Endometrial microvascular endothelial cells (primary cell): ENCODE results near the gene MEGF6. TPM values are rescaled to one million over a fixed set of nuclear protein-coding genes. Genes with fewer than 3 reads are reported as not detected.

Experiments
- in situ Hi-C: cut with HindIII; loops from 2 replicates; pipeline ENCODE4 v1.10.0; 2017; ENCODE audit warnings: low sequenced_read_pairs, low pct_unique_long_range_greater_than_20kb; ENCODE audit errors: inconsistent ontology term
- total RNA-seq: library from RNA; depleted of rRNA; stranded (reverse); fragments of >200 nt; gene quantifications from one replicate; pipeline ENCODE4 v1.2.3, GENCODE V29; 2015; ENCODE audit errors: inconsistent ontology term

Gene MEGF6
- total RNA-seq, 1 donor from 2014 or later = 2.0 TPM

DNA sequence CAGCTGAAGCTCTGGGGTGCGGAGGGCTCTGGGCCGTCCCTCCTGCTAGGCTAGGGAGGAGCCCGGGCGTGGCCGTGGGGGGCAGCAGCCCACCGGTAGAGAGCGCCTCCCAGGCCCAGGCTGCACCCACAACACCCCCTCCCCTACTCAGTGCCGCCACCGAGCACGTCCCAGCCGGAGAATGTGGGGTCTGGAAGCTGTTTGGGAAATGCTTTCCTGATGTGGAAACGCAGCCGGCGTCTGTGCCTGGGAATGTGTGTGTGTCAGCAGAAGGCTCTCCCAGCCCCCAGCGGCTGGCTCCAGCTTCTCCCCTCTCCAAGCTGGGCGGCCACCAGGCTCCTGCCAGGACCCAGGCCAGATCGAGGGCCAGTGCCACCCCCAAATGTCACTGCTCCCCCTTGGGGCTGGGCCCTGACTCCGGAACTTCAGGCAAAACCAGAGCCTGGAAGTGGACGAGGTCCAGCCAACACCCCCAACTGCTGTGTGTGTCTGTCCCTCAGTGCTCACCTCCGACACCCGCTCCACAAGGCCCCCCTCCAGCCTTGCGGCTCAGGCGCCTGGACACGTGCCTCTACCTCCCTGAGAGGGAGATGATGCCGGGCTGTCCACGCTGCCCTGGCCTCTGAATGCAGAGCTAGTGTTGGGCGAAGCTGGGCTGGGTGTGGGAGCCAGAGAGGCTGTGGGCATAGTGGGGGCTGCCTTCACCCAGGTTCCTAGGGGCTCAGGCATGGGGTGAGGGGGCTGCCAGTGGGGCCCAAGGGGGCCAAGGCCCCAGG, 74.7 kb downstream of the MEGF6 start:
- in situ Hi-C loops = no loop called here

DNA sequence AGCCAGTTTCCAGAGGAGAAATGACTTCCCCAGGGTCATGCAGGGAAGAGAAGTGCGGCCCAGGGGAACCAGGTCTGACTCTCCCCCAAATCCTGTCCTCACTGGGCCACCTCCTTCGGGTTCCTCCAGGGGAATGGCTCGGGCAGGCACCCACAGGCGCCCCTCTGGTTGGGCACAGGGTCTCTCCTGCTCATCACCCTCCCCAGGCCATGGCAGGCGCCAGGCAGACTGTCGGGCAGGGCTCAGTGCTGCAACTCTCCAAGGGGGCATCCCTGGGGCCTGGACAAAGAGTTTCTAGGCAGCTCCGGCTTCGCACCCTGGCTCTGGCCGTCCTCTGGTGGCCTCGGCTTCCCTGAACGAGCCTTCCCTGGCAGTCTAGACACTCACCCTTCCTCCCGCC, 75.6 kb downstream of the MEGF6 start:
- in situ Hi-C loops = no loop called here

DNA sequence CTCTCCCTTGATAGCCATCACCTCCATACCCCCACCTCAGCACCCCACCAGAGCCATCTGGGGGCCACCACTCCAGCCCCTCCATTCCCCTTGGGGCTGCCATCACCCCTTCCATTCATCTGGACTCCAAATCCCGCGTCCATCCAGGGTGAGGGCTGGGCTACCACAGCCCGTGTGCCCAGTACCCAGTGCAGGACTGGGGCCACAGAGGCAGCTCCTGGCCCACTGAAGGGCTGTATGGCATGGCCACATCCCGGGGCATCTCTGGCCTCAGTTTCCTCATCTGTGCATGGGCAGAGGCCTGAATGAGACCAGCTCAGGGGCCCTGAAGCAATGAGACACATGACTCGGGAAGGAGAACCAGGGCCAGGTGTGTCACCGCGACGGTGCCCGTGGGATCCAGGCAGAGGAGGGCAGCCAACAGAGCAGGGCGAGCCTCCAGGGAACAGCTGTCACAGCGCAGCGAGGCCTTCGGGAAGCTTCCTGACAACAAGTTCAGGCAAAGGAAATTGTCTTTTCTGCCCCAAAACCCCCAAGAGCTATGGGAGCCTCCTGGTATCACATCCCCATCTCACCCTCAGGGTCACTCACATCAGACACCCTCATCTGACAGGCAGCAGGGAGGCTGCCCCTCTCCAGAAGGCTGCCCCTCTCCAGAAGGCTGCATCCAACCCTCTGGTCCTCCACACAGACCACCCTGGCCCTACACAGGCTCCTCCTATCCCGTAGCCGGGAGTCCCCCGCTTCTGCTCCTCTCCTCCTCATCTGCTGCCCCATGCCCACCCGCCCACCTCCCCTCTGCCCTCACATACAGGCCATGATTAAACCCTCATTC, 76.3 kb downstream of the MEGF6 start:
- in situ Hi-C loops = no loop called here

DNA sequence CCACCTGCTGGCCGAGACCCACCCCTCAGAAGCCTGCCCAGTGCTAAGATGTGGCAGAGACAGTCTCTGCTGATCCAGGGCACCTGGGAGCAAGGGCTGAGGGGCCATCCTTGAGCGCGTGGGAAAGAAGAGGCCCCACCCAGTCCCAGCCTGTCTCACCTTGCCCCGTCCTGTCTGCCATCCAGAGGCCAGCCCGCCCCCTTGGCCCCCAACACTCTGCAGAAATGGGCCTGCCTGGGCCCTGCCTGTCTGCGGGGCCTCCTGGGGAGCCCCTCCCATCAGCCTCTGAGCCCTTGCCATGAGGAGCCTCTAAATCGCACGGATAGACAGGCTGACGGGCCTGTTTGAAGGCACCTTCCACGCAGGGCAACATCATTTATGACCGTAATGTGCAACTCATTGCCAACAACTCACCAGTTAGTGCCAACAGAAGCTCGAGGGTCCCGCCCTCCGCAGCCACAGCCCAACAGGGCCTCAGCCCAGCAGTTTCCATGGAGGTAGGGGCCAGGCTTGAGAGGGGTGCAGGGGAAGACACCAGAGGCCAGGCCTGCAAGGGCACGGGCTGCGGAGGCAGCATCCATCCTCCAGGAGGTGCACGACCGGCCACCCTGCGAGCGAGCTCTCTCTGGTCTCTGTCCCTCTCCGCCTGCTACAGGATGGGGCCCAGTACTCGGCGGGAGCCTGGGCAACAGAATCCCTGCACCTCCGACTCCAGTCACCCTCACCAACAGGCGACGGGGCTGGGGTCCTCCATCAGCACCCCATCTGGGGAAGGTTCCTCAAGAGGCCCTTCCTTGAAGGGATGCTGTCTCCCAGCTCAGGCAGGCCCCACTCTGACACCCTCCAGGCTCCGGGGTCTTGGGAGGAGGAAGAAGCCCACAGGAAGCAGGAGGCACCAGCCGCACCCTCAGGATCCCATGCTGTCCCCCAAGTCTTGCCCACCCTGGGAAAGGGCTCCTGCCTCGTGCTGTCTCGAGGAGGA, 78.0 kb downstream of the MEGF6 start:
- in situ Hi-C loops = no loop called here

DNA sequence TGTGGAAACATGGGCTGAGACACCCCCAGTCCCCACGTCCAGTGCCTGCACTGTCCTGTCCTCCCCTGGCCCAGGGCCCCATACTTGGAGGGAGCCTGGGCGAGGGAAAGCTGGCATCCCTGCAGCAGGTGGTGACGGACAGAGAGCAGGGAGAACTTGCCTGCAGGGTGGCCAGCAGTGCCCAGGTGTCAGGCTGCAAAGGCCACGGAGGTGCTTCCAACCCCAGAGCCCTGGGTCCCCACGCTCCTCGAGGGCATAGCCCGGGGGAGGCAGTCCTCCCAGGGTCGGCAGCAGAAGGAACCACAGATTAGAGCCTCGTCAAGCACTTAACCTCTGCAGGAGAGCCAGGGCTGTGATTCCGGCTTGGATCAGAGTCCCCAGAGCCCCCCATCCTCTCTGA, 79.4 kb downstream of the MEGF6 start:
- in situ Hi-C loops = no loop called here

DNA sequence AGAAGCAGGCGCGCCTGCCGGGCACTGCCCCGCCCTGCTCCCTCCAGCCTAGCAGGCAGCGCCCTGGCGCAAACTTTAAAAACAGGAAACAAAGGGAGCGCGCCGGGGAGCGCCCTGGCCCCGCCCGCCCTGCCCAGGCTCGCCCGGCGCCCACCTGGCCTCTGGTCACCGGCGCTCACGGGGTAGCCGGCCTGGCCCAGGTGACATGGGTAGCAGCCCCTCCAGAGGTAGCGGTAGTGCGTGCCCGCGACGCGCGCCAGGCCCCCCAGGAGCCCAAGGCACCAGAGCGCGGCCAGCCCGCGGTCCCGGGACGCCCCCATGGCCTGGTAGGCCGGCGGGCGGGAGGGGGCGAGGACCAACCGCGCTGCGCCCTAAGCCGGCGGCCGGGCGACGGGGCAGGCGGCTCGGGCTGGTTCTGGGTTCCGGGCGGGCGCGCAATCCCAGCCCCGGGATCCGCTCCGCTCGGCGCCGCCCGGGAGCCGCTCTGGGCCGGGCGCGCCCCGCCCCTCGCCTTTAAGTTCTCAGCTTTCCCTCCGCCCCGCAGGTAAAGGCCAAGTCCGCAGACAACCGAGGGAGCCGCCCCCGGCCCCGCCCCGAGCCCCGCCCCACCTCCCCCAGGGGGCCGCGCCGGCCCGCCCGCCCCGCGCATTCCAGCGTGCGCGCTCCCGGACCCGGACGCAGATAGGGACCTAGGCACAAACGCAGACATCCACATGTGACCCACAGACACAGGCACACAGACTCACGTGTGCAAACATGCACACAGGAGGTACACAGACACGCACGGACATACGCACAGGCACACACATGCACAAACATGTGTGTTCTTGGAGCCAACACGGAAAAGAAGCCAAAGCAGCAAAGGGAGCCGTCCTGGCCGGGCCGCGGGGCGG, 80.1 kb downstream of the MEGF6 start:
- in situ Hi-C loops = no loop called here

DNA sequence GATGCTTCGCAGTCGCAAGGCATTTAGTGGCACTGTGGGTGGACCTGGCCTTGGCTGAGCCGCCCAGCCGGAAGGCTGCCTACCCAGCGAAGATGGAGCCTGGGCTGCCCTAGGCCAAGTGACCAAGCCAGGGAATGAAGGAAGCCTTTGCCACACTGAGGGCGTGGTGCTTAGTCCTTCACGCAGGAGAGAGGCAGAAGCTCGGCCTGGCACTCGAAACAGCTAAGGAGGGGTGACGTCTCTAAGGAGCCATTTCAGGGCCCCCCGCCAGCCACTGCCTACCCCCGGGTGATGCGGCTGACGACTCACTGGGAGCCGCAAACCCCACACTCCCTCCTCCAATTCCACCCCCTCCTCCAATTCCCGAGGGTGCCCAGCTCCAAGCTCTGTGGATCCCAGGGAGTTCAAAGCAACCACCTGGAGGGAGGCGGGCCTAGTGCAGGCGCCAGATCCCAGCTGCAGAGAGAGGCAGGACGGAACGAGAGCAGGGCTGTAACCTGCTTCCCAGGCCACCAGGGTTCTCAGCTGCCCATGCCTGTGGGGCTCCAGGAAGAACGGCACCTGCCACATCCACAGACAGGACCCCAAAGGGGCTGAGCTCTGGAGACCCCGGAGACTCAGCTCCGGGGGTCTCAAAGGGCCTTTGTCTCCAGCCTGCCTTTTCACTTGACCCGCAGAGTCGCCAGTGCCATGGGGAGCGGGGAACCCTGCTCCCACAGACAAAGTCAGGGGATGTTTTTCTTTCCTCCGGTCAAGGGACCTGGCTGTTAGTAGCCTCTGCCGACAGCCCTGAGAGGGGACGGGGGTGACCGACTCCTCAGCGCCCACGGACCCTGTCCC, 81.0 kb downstream of the MEGF6 start:
- in situ Hi-C loops = no loop called here

DNA sequence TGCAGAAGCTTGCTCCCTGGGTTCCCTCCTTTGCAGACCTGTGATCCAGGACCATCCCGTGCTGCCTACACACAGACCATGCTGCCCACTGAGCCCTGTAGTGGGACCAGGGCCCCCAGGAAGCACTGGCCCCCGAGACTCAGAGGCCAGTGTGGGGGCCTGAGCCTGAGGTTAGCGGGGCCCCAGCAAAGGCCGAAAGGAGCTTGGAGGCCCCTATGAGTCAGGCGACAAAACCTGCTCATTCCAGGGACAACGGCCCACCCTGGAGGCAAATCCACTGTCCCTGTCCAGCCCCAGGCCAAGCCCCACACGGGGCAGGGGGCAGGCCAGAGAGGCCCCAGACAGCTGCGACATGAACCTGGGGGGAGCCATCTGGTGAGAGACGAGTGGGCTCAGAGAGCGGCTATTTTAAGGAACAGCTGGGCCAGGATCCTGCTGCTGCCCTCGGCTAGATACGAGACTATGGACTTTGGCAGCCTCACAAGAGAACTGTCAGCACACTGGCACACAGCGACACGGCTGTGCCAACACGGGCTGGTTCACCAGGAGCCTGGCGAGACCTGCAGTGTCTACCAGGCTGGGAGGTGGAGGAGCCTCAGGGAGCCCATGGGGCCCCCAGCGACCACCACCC, 82.1 kb downstream of the MEGF6 start:
- in situ Hi-C loops = no loop called here

DNA sequence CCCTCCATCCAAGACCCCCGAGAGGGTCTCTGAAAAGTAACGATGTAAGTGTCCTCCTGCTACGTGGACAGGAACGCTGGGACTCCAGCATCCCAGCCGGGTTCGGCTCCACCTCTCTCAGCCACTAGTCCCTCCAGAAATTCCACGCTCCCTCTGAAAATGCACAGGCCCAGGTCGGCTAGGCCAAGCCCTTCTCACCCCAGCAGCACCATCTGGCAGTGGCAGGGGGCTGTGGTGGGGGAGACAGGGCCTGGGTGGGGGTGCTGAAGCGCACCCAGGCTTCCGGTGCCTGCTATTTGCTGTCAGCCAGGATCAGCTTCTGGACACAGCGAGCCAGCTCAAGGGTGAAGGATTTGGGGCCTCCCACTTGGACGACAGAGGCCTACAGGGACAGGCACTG, 83.5 kb downstream of the MEGF6 start:
- in situ Hi-C loops = no loop called here

DNA sequence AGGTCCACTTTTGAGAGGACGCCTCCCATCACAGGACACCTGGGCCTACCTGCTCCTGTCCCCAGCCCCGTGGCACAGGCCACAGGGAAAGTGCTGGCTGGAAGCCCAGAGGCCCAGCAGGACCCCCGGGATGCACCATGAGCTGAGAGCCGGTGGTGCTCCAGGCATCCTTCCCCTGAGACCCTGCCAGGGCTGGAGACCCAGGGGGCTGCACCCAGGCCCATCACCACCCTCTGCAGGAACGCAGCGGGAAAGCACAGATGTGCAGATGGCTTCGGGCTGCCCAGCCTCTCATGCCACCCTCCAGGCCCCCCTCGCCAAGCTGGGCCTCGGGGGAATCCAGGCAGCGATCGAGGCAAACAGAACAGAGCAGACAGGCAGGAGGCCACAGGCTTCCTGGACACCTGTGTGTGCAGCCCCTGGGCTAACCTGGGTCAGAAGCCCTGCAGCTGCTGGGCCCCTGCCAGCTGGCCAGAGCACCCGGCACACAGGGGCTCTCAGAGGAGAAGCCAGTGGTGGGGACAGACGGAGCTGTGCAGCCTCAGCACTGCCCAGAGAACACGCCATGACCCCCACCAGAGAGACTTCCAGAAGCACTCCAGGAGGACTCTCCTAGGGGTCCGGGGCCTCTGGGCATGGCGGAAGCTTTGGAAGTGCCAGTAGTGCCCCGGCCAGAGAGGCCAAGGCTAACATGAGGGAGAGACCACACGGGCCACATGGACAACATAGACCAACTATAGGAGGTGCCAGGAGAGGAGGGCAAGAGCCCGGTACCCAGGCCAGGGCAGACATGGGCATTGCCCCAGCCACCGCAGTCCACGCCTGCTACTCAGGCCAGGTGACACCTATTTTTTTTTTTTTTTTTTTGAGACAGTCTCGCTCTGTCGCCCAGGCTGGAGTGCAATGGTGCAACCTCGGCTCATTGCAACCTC, 85.5 kb downstream of the MEGF6 start:
- in situ Hi-C loops = no loop called here

DNA sequence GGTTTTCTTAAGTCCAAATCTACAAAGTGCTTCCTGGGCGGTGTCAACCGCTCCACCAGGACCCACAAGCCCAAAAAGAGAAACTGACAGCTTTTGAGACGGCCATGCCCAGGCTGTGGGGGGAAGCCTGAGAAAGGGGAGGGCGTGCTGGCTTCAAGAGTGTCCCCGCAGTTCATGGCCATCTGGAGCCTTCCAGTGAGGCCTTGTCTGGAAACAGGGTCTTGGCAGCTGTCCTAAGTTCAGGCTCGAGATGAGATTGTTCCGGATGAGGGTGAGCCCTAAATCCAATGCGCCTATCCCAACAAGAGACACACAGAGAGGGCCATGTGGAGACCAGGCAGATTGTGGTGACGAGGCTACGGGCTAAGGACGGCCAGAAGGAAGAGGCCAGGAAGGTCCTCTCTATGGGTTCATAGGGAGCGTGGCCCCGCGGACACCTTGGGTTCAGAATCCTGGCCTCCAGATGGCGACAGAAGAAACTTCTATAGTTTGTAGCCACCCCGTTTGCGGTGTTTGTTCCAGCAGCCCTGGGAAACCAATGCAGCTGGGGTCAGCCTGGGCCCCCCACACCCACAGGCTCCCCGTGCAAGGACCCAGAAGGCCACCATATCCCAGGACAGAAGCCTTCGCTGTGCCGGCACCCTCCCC, 86.6 kb downstream of the MEGF6 start:
- in situ Hi-C loops = no loop called here

DNA sequence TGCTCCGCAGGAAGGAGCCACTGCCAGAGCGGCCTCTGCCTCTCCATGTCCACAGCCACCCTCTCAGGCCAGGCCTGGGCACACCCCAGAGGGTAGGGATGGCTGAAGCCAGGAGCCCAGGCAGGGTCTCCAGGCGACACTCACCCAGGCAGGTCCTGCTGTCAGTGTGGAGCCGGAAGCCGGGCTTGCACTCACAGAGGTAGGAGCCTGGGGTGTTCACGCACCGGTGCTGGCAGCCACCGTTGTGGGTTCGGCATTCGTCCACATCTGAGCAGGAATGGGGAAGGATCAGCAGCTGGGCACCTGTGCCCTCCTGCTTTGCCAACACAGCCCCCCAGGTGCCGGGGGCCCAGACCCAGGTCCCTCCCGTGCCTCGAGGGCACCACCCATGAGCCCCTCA, 87.3 kb downstream of the MEGF6 start:
- in situ Hi-C loops = no loop called here

DNA sequence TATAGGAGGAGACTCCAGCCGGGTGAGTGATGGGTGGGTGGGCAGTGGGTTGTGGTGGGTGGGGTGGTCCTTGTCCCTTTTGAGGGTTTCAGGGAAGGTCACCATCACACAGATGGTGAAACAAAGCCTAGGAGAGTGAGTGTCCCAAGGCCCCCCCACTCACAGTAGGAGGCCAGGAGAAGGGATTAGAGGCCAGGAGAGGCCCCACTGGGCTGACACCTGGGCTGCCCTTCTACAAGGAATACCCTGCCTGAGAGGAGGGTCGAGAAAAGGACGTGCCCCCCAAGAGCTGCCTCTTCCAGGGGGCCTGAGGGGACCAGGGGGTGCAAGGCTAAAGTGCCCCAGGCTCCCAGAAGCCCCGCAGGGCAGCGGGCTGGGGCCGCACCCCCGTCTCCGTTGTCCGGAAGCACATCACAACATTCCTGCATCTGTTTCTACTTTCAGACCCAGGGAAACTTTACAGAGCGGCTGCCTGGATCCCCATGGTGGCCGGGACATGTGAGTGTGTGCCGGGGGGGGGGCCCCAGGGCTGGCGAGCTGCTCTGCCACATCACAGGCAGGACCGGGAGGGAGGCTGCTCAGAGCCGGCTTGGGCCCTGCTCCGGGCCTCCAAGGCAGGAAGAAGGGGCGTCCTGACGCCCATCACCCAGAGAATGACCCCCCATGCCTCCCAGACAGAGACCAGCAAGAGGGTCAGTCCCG, 88.6 kb downstream of the MEGF6 start:
- in situ Hi-C loops = no loop called here

DNA sequence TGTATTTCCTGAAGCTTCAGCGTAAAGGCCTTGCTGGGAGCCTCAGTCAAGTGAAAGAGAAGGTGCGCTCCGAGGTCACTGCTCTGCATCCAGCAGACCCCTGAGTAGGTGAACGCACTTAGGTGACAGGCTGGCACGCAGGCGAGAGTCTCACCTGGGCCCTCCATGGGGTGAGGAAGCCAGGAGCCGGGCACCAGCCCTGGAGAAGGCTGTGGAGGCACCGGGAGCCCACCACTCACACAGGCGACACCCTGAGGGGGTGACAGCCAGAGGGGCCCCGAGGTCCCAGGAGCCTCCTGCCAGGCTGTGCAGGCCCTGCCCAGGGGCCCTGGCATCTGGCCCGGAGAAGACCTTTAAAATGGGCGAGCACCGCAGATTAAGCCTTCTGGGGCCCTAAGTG, 89.2 kb downstream of the MEGF6 start:
- in situ Hi-C loops = no loop called here

DNA sequence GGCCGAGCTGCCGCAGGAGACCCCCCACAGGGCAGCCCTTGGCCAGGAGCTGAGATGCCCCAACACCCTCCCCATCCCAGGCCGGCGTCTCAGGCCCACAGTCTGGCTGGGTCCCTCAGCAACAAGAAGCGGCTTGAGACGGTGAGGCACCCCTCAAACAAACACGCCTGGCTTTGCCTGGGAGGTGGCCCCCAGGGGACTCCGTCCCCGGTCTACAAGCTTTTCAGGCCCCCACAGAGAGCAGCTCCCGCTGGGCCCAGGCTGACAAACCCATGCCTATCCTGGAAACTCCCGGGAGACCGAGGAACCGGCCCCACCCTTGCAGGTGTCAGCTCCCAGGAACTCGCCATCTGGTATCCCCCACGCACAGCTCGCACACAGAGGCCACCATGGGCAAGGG, 89.9 kb downstream of the MEGF6 start:
- in situ Hi-C loops = no loop called here
